8988T (cell line): ENCODE data around the gene STAT5A.
A peak's percentile ranks its signal among the peaks of the same experiment; 100 is the strongest.

ENCODE experiments used
- DNase-seq: peaks from one replicate; pipeline ENCODE4 v3.0.0; 2011

The STAT5A gene

DNA sequence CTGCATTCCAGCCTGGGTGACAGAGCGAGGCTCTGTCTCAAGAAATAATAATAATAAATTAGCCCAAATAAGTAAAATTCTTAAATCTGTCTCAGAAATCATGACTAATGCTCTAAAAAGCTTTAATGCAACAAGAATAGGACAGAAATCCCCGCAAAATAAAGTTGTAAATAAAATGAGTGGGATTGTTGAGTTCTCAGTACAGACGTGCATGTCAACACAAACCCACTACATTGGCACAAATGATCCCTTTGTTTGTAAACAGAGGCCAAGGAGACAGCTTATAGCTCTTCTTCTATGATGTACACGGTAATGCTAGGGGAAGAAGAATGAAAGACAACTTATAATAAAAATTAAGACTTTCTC is 18.1 kb upstream of the STAT5A start:
- no peak for DNase-seq

DNA sequence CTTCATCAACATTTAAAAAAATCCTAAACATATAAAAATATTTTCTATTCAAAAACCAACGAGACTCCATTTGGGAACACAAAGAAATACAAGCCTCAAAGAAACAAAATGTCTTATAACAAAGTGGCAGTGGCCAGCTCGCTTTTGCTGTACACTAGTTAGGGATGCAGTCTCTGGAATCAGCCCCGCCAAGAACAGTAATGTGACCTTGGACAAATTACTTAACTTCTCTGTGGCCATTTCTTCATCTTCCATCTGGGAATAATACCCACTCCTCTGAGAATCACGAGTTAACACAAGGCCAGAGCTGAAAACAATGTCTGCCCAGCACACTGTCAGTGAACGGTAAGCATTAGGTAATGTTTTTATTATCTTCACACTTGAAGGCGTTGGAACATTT is 17.7 kb upstream of the STAT5A start:
- no peak for DNase-seq

DNA sequence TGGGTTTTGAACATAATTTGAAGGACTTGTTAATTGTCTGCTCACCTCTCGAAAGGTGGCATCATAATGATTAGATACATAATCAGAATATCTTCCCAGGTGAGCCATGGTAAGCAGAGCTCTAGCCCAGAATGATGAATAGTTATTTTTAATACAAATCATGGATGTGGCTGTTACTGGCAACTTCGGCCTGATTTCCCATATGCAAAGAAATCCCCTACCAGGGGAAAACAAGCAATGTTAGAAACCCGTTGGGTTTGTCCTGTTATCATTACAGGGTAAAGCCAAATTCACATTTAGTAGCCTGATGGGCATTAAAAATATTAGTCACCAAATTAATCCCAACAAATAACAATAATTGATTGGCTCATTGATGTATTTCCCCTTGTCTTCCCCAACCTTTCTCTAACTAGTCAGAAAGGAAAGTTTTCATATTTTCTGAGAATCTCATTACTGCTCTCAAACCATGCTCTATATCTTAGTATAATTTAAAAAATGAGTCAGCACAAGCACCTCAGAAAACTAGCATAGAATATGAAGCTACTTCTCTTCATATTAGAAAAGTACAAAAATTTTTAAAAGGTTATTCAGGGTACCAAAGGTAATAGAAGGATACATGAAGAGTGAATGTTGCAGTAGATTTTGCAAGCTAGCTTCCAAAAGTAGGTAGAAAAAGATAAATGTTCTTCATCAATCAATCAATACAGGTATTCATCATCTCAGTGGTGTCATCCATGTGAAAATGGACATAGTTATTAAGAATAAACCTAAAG is 17.1 kb upstream of the STAT5A start:
- no peak for DNase-seq

DNA sequence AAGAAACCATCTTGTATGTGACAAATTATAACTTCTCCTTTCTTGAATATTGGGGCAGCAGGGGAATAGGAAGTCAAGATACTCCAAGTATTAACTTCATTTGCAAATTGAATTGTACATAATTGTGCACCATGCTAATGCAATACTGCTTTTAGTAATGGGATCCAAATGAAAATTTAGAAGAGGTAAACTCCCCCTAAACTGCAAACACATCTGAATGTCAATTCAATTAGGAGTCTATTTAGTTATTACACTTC is 16.6 kb upstream of the STAT5A start:
- no peak for DNase-seq

DNA sequence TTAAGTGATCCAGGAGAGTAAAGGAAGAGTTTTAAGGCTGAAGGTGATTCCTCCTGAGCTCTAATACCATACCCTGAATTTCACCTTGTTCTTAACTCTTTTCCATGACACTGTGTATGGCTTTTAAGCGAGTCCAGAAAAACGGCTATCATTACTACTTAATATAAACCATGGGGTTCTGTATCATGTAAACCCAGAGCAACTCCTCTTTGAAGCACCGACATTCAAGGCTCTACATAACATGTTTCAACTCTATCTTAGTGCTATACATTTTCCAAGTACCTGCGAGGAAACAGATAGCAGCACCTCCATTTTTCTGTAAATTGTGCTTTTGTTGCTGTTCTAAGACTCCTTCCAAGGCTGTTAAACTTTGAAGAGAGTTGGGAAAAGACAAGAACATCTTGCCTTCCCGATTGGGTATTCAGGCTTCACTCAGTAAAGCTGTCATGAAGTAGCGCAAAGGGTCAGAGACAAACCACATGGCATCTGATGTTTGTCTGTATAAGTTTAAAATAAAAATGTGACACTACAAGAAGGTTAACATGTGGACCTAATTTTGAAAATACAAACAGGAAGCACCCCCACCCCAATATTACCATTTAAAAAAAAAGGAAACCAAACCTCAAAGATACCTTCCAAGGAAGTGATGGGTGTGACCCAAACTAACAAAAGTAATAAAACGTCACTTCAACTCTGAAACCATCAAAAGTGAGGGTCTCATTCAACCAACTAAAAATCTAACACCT is 16.0 kb upstream of the STAT5A start:
- DNase-seq: no peak

DNA sequence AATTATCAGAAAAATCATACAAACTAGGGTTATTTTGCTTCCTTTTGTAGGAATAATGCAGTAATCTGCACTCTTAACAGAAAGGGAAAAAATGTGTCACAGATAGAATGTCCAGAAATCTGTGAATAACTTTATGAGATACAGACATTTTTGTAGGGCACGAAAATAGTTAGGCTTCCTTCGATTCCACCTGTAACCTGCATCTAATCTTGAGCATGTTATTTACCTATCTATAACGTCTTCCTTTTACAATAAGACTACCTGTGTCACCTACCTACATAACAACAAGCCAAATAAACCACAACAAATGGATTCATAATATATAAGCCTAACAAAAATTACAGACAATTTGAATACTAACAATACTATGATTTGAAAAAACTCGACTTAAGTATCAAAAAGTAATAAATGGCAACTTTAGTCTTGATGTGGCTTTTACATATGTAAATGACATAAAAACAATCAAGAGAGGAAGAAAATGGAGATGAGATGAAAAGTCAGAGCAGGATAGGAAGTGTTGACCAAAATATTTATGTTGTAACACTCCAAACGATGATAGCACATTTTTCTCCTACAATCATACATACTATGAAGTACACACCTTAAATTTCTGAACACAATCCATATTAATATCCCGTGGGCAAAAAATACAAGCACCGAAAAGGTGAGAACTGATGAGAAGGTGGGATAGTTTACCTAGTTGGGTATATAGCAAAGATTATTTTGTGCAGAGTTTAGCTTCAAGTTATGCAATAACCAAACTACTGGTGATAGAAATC is 14.6 kb upstream of the STAT5A start:
- DNase-seq: no peak

DNA sequence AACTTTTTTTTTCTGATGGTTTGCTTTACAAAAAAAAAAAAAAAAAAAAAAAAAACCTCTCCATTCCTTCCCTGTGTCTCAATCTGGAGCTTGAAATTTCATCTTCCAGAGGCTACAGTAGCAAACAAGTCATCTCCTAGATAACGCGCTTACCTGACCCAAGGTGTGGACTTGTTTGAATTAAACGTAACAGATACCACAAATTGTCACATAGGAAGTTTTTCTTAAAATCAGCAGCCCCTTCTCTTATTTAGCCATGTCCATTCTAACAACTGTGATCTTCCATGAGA is 14.1 kb upstream of the STAT5A start:
- DNase-seq: no peak

DNA sequence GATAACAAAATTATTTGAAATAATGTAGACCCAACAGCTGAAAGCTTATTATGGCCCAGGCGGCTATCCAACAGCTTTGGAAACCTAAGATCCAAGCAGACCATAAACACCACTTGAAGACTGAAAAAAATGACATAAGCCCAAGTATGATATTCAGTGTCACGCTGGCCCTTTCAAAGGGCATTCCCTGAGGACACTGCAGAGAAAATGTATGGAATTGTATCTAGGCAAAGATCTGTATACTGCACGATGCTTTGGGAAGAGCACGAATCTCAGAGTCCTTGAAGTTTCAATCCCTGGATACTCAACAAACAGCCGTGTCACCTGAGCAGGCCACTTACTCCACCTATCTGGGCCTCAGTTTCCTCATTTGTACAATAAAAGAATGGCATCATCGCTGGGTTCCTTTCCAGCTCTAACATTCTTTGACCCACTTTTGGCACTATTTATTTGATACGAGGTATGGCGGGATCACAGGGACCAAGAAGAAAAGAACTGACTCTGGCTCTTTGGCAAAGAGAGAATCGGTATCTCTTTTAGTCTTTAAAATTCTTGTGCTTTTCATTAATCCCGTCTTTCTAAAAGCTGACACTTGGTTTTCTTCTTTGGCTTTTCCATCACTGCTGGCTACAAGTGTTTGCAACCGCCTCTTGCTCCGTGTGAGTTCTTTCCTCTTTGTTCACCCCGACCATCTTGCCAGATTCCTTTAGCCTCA is 13.3 kb upstream of the STAT5A start:
- DNase-seq: no peak

DNA sequence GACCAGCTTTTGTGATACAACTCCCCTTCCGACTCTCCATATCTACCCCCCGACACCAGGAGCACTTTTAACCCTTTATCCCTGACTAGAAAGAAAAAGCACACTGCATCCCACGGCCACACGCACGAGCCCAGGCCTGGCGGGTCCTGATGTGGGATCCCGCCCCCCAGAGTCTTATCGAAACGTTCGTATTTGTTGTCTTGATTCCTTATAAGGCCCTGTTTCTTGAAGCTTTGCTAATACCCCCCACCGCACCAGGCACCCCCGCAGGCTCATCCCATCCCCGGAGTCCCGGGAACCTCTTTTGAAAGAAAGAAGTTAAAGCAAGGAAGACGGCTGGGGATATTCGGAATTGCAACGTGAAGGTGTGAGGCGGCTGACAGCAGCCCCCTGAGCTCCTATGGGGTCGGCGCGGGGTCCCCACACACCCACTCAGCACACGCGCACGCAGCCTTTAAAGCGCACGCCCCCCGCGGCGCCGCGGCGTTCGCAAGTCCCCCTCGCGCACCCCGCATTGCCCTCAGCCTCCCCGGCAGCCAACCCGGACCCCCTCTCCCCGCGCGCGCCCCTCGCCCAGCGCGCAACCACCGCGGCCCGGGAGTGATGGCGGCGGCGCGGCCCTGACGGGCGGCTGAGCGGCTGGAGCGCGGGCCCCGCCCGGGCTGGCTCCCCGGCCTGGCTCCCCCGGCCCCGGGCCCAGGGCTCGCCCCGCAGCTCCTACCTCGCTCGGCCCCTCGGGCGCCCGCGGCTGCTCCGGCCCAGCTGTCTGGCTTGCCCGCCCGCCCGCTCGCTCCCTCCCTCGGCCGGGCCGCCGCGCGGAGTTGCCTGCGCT is 12.6 kb upstream of the STAT5A start:
- DNase-seq: no peak

DNA sequence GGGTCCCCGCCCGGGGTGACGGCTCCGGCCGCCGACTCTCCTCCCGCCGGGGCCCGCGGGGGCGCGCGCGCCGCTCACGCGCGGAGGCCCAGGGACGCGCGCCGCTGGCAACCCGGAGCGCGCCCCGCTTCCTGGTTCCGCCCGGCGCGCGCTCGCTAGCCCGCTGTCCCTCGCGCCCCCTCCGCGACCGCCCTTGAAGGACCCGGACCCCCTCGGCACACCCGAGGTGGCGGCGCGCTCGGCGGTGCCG is 12.0 kb upstream of the STAT5A start, which contains the start of gene STAT5B:
TSS of gene STAT5B (minus strand) at position 33 of the 250 bp plus-strand sequence. CDS start 44,264 bp downstream, outside the sequence.
- DNase-seq: peak; percentile 88

DNA sequence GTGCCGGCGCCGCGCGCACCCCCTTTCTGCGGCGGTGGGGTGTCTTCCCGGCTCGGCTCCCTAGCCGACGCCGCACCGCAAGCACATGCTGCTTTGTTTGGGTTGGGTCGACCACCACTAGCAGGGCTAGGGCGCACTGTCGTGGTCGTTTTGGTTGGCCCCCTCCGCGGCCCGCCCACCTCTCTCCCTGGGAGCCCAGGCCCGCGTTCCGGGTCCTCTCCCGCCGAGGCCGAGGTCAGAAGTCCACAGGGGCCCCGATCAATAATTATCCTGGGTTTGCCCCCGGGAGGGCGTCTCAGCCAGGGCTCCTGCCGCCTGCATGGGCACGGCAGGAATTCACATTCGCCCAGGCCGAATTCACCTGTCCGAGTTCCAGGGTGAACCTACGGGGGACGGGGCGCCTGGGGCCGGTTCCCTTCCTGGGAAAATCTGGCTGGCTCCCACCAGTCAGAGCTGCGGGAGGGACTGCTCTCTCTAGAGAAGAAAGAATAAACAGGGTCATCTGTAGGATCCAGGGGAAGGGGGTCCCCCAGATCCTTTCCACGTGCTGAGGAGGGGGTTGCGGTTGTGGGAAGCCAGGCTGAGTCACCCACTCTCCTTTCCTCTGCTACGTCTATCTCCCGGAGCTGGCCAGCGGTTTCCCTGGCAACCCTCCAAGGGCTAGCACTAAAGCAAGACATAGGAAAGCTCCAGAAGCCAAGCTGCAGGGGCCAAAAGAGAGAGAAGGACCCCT is 11.5 kb upstream of the STAT5A start:
- DNase-seq: no peak

DNA sequence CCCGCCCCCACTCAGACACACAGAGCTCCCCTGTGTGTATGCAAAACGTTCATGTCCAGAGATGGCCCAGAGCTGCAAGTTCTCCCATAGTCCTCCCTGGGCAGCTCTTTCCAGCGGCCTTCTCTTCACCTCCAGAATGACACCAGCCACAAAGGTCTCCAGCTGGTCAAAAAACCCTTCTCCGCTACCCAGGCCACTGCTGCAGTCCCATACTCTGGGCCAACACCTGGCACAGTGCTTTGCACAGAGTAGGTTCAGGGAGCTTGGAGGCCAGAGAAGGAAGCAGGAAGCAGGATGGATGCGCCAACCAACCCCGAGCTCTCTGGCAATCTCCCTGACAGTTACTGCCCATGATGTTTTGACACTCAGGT is 11.0 kb upstream of the STAT5A start:
- DNase-seq: no peak

DNA sequence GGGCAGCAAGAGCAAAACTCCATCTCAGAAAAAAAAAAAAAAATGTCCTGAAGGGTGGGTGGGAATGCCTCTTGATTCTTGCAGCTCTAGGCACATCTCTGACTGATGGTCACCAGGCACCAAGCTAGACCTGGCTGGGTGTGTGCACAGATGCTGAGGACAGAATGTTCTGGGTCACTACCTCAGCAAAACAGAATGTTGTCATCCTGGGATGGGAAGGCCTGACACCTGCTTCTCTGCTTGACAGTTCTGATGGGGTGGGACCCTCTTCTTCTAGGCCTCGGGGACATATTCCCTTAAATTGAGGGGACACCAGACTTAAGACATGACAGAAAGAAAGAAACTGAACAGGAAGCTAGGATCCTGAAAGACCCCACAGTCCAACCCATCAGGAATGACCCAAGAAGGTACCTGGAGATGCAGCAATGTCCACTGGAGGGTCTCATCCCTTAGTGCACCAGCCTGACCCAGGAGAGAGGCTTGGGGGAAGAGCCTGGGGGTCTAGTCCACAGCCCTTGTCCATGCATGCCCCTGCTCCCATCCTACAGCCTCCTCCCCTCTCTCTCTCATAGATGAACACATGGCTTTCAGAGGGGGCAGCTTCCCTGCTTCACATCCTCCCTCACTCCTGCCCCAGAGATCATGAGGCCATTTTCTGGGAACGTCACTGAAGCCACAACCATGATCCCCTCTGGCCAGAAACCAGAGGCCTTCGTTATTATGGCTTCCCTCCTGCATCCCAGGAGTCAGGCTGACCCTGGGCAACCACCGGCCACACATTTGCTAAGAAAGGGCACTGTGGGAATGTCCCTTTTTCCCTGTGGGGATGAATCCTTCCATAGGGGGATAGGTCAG is 8.3 kb upstream of the STAT5A start:
- no peak for DNase-seq

DNA sequence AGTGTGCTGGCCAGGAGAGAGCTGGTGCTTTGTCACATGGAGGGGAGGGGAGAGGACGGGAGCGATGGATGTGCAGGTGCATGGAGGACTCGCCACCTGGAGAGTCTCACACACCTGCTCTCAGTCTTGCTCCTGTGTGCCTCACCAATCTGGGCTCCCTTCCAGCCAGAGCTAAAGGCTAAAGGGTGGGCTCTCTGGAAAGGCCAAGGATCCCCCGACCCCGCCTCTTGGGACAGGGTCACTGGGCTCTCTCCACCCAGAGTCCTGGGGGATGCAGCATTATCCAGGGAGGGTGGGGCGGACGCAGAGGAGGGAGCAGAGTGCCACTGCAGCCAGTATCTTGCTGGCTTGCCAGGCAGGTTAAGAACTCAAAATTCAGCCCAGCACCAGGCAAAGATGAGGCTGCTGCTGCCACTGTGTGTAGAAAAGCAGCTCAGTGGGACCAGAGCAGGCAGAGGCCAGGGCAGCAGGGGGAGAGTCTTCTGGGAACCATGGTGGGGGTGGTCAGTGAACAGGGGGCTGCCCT is 6.7 kb upstream of the STAT5A start:
- no peak for DNase-seq

DNA sequence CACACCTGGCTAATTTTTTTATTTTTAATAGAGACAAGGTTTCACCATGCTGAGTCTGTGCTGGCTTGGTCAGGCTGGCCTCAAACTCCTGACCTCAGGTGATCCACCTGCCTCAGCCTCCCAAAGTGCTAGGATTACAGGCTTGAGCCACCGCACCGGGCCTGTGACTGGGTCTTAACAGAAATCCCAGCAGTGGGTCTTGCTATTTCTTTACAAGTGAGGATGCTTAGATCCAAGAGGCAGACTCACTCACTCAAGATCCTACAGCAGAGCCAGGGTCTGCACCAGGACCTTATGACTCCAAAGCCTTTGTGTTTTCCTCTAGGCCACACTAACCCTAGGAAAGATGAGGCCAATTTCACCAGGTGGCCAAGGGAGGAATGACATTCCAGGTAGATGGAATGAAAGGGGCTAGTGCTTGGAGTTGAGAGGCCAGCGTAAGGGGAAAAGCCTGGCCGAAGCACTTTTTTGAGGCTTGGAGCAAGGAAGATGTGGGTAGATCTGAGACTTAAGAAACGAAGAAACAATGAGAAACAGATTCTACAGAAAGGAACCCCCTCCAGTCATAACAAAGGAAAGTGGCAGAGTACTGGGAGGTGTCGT is 5.7 kb upstream of the STAT5A start:
- DNase-seq: no peak

DNA sequence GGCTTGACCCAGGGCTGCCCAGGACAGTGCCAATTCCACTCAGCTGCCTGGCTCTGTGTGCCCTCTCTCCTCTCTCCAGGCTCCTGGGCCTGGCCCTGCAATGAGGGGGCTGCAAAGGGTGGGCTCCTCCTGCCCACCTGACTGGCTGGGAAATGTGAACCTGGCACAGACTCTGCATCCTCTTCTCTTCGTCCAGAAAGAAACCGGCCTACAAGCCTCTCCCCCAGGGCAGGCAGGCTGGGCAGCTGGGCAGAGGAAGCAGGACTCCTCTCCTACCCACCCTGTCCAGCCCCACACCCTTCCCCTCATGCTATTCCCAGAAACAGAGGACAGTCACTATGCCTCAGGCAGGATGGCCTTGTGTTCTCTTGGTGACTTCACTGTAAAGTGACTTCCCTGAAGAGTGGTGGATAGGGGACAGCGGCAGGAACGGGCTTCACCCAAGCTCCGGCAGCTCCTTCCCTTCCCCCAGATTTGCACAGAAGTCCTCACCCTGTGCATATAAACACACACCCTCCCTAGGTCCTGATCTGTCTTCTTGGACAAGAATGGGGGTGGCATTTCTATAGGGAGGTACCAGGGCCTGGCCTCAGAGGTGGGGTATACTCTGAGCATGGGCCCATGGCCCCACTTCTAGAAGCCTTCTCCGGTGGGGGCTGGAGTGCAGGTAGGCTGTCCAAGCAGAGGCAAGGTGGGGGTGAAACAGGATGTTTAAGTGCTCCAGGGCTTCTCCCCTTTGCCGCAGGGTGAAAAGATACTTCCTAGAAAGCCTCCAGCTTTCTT is 4.9 kb upstream of the STAT5A start:
- no peak for DNase-seq

DNA sequence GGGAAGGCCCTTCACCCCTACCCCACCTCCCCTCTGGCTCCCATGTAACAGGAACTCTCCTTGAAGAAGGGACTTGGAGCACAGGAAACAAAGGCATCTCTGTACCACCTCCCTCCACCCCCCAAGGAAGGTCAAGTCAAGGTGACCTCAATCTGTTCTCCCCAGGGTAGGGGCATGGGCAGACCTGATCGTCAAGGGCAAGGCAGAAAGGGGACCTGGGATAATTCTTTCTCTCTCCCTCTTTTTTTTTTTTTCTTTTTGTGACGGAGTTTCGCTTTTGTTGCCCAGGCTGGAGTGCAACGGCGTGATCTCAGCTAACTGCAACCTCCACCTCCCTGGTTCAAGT is 4.3 kb upstream of the STAT5A start:
- DNase-seq: no peak

DNA sequence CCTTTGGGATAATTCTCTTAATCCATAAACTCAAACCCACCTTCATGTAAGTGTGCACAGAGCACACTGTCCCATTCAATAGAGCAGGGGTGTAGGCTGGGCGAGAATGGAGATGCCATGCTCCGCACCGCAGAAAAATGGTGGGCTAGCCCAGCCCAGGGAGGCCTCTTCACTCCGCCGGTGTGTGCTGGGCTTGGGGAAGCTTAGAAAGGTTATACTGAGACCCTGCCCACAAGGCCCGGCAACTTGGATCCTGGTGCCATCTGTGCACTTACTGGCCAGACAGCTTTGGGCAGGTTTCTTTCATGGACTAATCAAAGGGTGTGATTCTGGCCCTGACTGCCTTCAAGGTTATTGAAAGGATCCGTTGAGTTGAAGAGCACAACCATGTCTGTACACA is 3.7 kb upstream of the STAT5A start:
- DNase-seq: no peak

DNA sequence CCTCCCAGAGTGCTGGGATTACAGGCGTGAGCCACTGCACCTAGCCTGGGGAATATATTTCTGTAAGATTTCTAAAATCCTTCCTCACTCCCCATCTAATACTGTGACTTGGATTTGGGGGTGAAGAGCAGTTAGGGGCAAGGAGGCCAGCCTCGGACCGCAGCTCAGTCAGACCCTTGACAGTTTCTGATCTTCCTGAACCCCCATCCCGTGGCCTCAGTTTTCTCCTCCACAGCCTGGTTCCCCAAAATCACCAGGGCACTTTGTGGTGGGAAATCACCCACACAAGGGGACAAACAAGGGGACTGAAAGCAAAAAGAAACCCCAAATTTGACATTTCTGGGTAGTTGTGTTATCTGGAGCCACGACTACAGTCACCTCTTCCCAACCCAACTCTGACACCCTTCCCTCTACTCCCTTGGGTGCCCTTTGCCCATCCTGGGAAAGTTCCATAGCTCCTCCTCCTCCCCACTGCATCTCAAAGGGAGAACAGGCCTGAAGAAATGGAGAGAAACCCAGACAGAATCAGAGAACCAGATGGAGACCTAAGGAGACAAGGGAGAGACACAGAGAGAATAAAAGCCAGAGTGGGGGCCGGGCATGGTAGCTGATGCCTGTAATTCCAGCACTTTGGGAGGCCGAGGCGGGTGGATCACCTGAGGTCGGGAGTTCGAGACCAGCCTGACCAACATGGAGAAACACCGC is 2.8 kb upstream of the STAT5A start:
- no peak for DNase-seq
